BLaER1 treated with 17β-estradiol and CSF1 and Interleukin-3, amounts not matched to agents 10 nM and 100 nM (cell line): ENCODE measurements around the gene RASSF7.
"Not testable (repeated sequence)": the region's sequence is repeated elsewhere in the genome, so short reads cannot be mapped to it uniquely, and the experiment has no call there.

Source experiments
- H3K27ac ChIP-seq, 11 experiments: shearing (Covaris generic); formaldehyde crosslinking; 2 replicates each; pipeline ENCODE4 v1.8.1; 2022
- H3K27me3 ChIP-seq, 11 experiments: shearing (Covaris generic); formaldehyde crosslinking; 2 replicates each; pipeline ENCODE4 v1.8.1; 2022
- H3K36me3 ChIP-seq, 11 experiments: shearing (Covaris generic); formaldehyde crosslinking; 2 replicates each; pipeline ENCODE4 v1.8.1; 2022
- H3K4me1 ChIP-seq, 10 experiments: shearing (Covaris generic); formaldehyde crosslinking; 2 replicates each; pipeline ENCODE4 v1.8.1; 2022
- H3K4me2 ChIP-seq, 11 experiments: shearing (Covaris generic); formaldehyde crosslinking; 2 replicates each; pipeline ENCODE4 v1.8.1; 2022
- H3K4me3 ChIP-seq, 10 experiments: shearing (Covaris generic); formaldehyde crosslinking; 2 replicates each; pipeline ENCODE4 v1.8.1; 2022
- H3K9ac ChIP-seq, 11 experiments: shearing (Covaris generic); formaldehyde crosslinking; 2 replicates each; pipeline ENCODE4 v1.8.1; 2022
- H3K9me3 ChIP-seq, 11 experiments: shearing (Covaris generic); formaldehyde crosslinking; replicated peaks in 1 of 11; 2 replicates each; pipeline ENCODE4 v1.8.1; 2022
- H4K20me1 ChIP-seq, 11 experiments: shearing (Covaris generic); formaldehyde crosslinking; 2 replicates each; pipeline ENCODE4 v1.8.1; 2022
- Cebpa-rat ChIP-seq, 11 experiments: shearing (Covaris generic); IDR thresholded peaks; 2 replicates each; pipeline ENCODE4 v1.8.1; 2022

The RASSF7 gene

DNA sequence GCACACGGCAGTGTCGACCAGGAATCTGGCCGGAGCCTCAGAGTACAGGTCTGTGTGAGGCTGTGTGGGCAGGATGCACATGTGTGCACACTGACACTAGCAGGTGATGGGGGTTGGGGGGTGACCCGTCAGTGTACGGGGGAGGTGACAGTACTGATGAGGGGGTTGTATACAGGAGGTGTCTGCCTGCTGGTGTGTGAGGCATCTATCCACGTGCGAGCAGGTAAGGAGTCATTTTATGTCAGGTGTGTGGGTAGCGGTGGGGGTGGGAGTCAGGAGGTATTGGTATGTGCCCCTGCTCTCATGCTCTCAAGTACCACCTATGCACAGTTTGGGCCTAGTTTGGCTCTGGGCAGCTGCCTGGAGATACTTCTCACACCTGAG lies 11.0 kb downstream of the RASSF7 start:
- Histone ChIP-seq H3K4me2 (no peak overlapping the region), H3K4me1 (peaks cover 36 to 52% (median 42%) of the 10 kb centered on the region in 10 experiments), H3K9ac (no peak overlapping the region), H3K27me3 (peaks cover 8 to 29% (median 16%) of the 10 kb centered on the region in 11 experiments; a peak in 21 of 22 replicates), H3K27ac (no peak overlapping the region), H3K36me3 (peaks cover 0 to 5% (median 0%) of the 10 kb centered on the region in 11 experiments; a peak in 2 of 22 replicates), H4K20me1 (peaks cover under 1 to 28% (median 10%) of the 10 kb centered on the region in 11 experiments; a peak in 19 of 22 replicates), H3K4me3 (no peak overlapping the region), H3K9me3 (no peaks in the 10 kb centered on the region)
- TF ChIP-seq Cebpa-rat (IDR thresholded peaks at IDR 0.05) = no peak

DNA sequence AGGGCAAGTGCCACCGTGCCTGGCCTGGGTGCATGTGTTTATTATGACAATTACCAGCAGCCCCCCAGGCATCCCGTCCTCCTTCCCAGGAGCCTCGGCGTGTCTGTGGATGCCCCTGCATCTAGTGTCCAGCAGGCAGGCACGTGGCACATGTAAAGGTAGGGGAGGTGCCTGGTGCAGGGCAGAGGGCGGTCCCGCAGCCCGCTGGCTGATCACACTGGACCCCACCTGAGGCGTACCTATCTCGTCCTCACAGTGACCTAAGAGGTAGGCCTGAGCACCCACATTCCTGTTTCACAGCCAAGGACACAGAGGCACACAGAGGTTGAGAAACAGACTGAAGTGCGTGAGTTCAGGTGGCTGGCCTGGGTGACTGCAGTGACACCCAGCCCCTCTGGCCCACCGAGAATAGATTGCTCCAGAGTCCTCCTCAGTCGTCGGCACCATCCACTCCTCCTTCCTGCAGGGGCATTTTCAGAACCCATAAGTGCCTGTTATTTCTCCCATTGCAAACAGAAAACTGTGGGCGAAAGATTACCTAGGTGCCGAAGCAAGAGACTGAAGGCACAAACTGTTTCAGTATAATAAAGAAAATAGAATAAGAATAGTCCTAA lies 12.5 kb downstream of the RASSF7 start:
- H3K4me1 ChIP-seq = peaks cover 35 to 51% (median 42%) of the 10 kb centered on the region in 10 experiments
- peaks cover 0 to 13% (median 6%) of the 10 kb centered on the region in 11 experiments; a peak in 15 of 22 replicates for H3K36me3 ChIP-seq
- TF ChIP-seq Cebpa-rat (IDR thresholded peaks at IDR 0.05) = no peak
- H3K27ac ChIP-seq = no peak overlapping the region
- H3K27me3 ChIP-seq = peaks cover 8 to 29% (median 16%) of the 10 kb centered on the region in 11 experiments; a peak in 21 of 22 replicates
- H3K9me3 ChIP-seq = no peaks in the 10 kb centered on the region
- no peak overlapping the region for H3K9ac ChIP-seq
- no peak overlapping the region for H3K4me3 ChIP-seq
- H4K20me1 ChIP-seq = peaks cover 15 to 30% (median 17%) of the 10 kb centered on the region in 11 experiments
- H3K4me2 ChIP-seq = peak overlapping the region in 2 of 11 experiments; percentile 13 to 97; a peak in 2 of 22 replicates

DNA sequence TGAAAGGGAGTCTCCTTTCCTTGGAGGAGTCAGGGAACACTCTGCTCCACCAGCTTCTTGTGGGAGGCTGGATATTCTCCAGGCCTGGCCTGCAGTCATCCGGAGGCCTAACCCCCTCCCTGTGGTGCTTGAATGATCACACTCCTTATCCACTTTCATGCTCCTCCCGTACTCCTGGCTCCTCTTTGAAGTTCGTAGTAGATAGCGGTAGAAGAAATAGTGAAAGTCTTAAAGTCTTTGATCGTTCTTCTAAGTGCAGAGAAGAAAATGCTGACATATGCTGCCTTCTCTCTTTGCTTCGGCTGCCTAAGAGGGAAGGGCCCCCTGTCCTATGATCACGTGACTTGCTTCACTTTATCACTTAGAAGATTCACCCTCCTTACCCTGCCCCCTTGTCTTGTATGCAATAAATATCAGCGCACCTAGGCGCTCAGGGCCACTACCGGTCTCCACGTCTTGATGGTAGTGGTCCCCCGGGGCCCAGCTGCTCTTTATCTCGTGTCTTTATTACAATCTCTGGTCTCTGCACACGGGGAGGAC lies 13.3 kb downstream of the RASSF7 start:
- Histone ChIP-seq H3K4me2 (peak overlapping the region; percentile 39 to 100 (median 98); a peak in 21 of 22 replicates), H4K20me1 (peaks cover 24 to 38% (median 26%) of the 10 kb centered on the region in 11 experiments), H3K36me3 (peaks cover 0 to 20% (median 9%) of the 10 kb centered on the region in 11 experiments; a peak in 16 of 22 replicates), H3K4me1 (peaks cover 41 to 56% (median 47%) of the 10 kb centered on the region in 10 experiments), H3K4me3 (peak overlapping the region in 2 of 10 experiments; percentile 16 to 37; a peak in 3 of 20 replicates), H3K9ac (peak overlapping the region in 2 of 11 experiments; percentile 14 to 42; a peak in 1 of 22 replicates), H3K27me3 (peaks cover 8 to 29% (median 16%) of the 10 kb centered on the region in 11 experiments; a peak in 21 of 22 replicates)
- H3K27ac ChIP-seq, H3K9me3 ChIP-seq: not testable (repeated sequence)

DNA sequence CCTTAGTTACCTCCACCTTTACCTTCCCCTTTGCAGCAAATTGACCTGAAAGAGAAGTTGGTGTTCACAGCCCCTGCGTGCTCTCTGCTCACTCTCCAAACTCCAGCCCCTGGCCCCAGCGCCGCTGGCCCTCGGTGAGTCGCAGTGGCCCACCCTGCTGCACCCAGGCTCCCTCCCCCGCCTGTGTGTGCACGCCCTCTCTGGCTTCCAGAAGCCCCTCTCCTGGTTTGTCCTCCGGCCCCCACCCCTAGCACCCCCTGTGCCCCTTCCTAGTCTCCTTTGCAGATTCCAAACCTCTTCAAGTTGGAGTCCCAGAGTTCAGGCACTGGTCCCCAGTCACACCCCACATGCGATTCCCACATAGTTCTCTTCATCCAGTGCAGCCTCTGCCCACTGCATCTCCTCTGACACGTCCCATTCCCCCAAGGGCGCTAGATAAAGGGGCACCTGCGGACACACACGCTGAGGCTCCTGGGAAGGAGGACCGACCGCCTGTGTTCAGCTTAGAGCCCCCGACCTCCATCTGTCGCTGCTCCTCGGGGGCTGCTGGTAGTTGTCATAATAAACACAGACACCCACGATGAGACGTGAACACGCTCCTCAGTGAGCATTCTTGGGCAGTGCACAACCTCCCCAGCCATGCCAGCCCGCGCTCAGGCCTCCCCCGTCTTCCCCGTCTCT lies 14.0 kb downstream of the RASSF7 start:
- H3K27me3 ChIP-seq = peaks cover 8 to 24% (median 16%) of the 10 kb centered on the region in 11 experiments; a peak in 21 of 22 replicates
- H3K4me3 ChIP-seq = peak overlapping the region; percentile 55 to 76 (median 66)
- TF ChIP-seq Cebpa-rat (IDR thresholded peaks at IDR 0.05) = no peak
- peaks cover 40 to 56% (median 46%) of the 10 kb centered on the region in 10 experiments for H3K4me1 ChIP-seq
- no peak overlapping the region for H3K27ac ChIP-seq
- H3K36me3 ChIP-seq = peaks cover 0 to 26% (median 16%) of the 10 kb centered on the region in 11 experiments; a peak in 18 of 22 replicates
- H3K9ac ChIP-seq = peak overlapping the region in 9 of 11 experiments; percentile 47 to 80 (median 69); a peak in 14 of 22 replicates
- peaks cover 30 to 45% (median 33%) of the 10 kb centered on the region in 11 experiments for H4K20me1 ChIP-seq
- peak overlapping the region; percentile 97 to 100 (median 98) for H3K4me2 ChIP-seq
- no peaks in the 10 kb centered on the region for H3K9me3 ChIP-seq

GRCh38 chr11:575313-575995 lies 14.7 kb downstream of the RASSF7 start:
- Histone ChIP-seq H3K4me1 (peaks cover 40 to 56% (median 48%) of the 10 kb centered on the region in 10 experiments), H3K36me3 (peaks cover 0 to 33% (median 20%) of the 10 kb centered on the region in 11 experiments; a peak in 19 of 22 replicates), H3K4me2 (peak overlapping the region; percentile 97 to 100 (median 98)), H3K27ac (peak overlapping the region in 2 of 11 experiments; percentile 17 to 25; a peak in 2 of 22 replicates), H3K4me3 (peak overlapping the region; percentile 55 to 76 (median 66)), H3K27me3 (peaks cover 8 to 24% (median 16%) of the 10 kb centered on the region in 11 experiments; a peak in 21 of 22 replicates), H3K9me3 (no peaks in the 10 kb centered on the region), H3K9ac (peak overlapping the region; percentile 47 to 80 (median 68); a peak in 20 of 22 replicates), H4K20me1 (peaks cover 37 to 52% (median 39%) of the 10 kb centered on the region in 11 experiments)
- TF ChIP-seq Cebpa-rat (IDR thresholded peaks at IDR 0.05) = no peak

- peaks cover 40 to 55% (median 49%) of the 10 kb centered on the region in 10 experiments for H3K4me1 ChIP-seq
These were observed 15.4 kb downstream of the RASSF7 start, which contains the start of gene PHRF1 for GRCh38 chr11:575996-576768. PHRF1 (plus strand) TSS chr11:576470; CDS start chr11:581513, 5,043 bp downstream.

GRCh38 chr11:576811-577610 lies 16.2 kb downstream of the RASSF7 start:
- H3K4me2 ChIP-seq = peak overlapping the region; percentile 87 to 100 (median 98)
- H3K27me3 ChIP-seq = peaks cover 8 to 24% (median 16%) of the 10 kb centered on the region in 11 experiments; a peak in 21 of 22 replicates
- H3K4me3 ChIP-seq = peak overlapping the region; percentile 82 to 100 (median 93)
- H3K9ac ChIP-seq = peak overlapping the region; percentile 96 to 100 (median 99)
- H3K4me1 ChIP-seq = peaks cover 40 to 55% (median 49%) of the 10 kb centered on the region in 10 experiments
- H3K36me3 ChIP-seq = peaks cover 9 to 44% (median 31%) of the 10 kb centered on the region in 11 experiments
- H3K9me3 ChIP-seq = no peaks in the 10 kb centered on the region
- H3K27ac ChIP-seq = peak overlapping the region; percentile 96 to 100 (median 100)
- no peak for TF ChIP-seq Cebpa-rat (IDR thresholded peaks at IDR 0.05)
- H4K20me1 ChIP-seq = peaks cover 53 to 68% (median 55%) of the 10 kb centered on the region in 11 experiments

More at GRCh38 chr11:575996-576768, 15.4 kb downstream of the RASSF7 start, which contains the start of gene PHRF1:
- Histone ChIP-seq H3K27me3 (peaks cover 8 to 24% (median 16%) of the 10 kb centered on the region in 11 experiments; a peak in 21 of 22 replicates), H3K36me3 (peaks cover under 1 to 36% (median 23%) of the 10 kb centered on the region in 11 experiments), H3K4me3 (peak within 1 kb of the TSS; percentile 82 to 100 (median 93)), H3K9ac (peak within 1 kb of the TSS; percentile 96 to 100 (median 99)), H3K9me3 (no peaks in the 10 kb centered on the region), H4K20me1 (peaks cover 44 to 59% (median 47%) of the 10 kb centered on the region in 11 experiments), H3K27ac (peak within 1 kb of the TSS; percentile 96 to 100 (median 100)), H3K4me2 (peak within 1 kb of the TSS; percentile 98 to 100 (median 99))
- TF ChIP-seq Cebpa-rat (IDR thresholded peaks at IDR 0.05) = no peak
